Measurements from ENCODE around the gene NDRG4.

Gene NDRG4

DNA sequence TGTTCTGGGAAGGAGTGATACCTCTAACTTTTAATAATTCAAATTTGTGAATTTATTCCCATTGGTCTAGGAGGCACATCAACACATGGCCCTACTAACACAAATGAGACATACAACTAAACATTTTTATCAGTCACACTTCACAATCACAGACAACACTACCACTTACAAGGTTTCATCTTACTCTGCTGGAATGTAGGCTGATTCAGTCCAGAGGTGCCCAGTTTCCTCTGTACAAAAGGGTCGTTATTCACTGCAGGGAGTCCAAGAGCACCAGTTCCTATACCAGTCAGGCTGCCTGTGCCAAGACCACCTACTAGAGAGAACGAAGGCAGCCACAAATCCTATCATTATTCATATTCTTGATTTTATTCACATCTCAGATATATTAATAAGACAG, 56.7 kb downstream of the NDRG4 start:
- no peak for DNase-seq

All from NCI-H1105 treated with DMSO at 0.1 percent for 48 hours (cell line).